ENCODE results near the gene MADD. TPM values are rescaled to one million over a fixed set of nuclear protein-coding genes. Genes with fewer than 3 reads are reported as not detected.

The MADD gene
- total RNA-seq, 1 experiment from 2014 or later: 41.0 TPM

DNA sequence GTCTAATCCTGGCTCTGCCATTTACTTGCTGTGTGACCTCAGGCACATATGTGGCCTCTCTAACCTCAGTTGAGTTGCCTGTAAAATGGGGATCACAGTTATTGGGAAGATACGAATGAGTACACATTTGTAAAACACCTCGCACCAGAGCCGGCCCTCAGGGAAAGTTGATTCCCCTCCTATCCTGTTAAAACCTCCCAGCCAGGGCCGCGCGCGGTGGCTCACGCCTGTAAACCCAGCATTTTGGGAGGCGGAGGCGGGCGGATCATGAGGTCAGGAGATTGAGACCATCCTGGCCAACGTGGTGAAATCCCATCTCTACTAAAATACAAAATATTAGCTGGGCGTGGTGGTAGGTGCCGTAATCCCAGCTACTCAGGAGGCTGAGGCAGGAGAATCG, 90.4 kb downstream of the MADD start:
- Histone ChIP-seq H4K8ac (replicated peaks; ENCODE audit: insufficient read length, low read depth, low read length) (no peak overlapping the region), H3K23me2 (ENCODE audit: insufficient read length, low read depth, low read length, poor library complexity, severe bottlenecking) (no peaks in the 10 kb centered on the region), H3T11ph (ENCODE audit: low read length) (no peak overlapping the region), H3K4me2 (ENCODE audit: insufficient read depth, insufficient read length, low read length) (no peak overlapping the region), H3K9ac (ENCODE audit: extremely low read depth, insufficient read length, low read length) (no peak overlapping the region), H3K18ac (ENCODE audit: insufficient read length, low read depth, low read length) (no peak overlapping the region), H3K27me3 (ENCODE audit: insufficient read depth, low read length) (no peaks in the 10 kb centered on the region), H2BK5ac (ENCODE audit: insufficient read length, low read length) (no peak overlapping the region), H2BK20ac (ENCODE audit: low read depth, low read length, poor library complexity, severe bottlenecking) (no peak overlapping the region), H3K27ac (ENCODE audit: insufficient read length, low read depth, low read length) (no peak overlapping the region), H3K4ac (ENCODE audit: low read depth, low read length) (no peak overlapping the region), H3K23ac (ENCODE audit: insufficient read length, low read depth, low read length) (no peak overlapping the region), H3K9me3 (ENCODE audit: control insufficient read depth, low read depth, low read length) (no peaks in the 10 kb centered on the region), H3K4me1 (ENCODE audit: insufficient read depth, low read length) (no peaks in the 10 kb centered on the region), H4K20me1 (ENCODE audit: control insufficient read depth, insufficient read depth, insufficient read length) (peaks cover 2% of the 10 kb centered on the region), H2BK12ac (ENCODE audit: insufficient read length, low read depth, low read length) (no peak overlapping the region), H3K56ac (ENCODE audit: insufficient read length, low read depth, low read length) (no peak overlapping the region), H3K79me1 (ENCODE audit: insufficient read depth, low read depth, low read length, poor library complexity, severe bottlenecking) (no peaks in the 10 kb centered on the region), H2AFZ (ENCODE audit: low read length) (no peak overlapping the region), H4K91ac (ENCODE audit: insufficient read length, low read depth, low read length) (no peak overlapping the region), H4K5ac (ENCODE audit: insufficient read length, low read depth, low read length) (no peak overlapping the region), H2BK15ac (ENCODE audit: low read depth, low read length) (no peak overlapping the region), H3K79me2 (ENCODE audit: insufficient read depth, low read length) (no peaks in the 10 kb centered on the region), H3K14ac (ENCODE audit: insufficient read depth, low read length) (no peak overlapping the region), H2BK120ac (ENCODE audit: low read depth, low read length, poor library complexity, severe bottlenecking) (no peak overlapping the region), H2AK5ac (ENCODE audit: insufficient read length, low read length) (no peak overlapping the region)
- Mint-ChIP-seq H3K4me1 (peaks cover 3% of the 10 kb centered on the region in 2 experiments; a peak in 3 of 4 replicates), H3K27me3 (ENCODE audit: low read depth) (no peaks in the 10 kb centered on the region), H3K9me3 (no peaks in the 10 kb centered on the region), H3K36me3 (ENCODE audit: insufficient read depth in 1 of 3, low read depth in 3 of 3) (no peaks in the 10 kb centered on the region), H3K4me3 (no peak overlapping the region), H3K27ac (no peak overlapping the region)
- TF ChIP-seq, protein P1, sequence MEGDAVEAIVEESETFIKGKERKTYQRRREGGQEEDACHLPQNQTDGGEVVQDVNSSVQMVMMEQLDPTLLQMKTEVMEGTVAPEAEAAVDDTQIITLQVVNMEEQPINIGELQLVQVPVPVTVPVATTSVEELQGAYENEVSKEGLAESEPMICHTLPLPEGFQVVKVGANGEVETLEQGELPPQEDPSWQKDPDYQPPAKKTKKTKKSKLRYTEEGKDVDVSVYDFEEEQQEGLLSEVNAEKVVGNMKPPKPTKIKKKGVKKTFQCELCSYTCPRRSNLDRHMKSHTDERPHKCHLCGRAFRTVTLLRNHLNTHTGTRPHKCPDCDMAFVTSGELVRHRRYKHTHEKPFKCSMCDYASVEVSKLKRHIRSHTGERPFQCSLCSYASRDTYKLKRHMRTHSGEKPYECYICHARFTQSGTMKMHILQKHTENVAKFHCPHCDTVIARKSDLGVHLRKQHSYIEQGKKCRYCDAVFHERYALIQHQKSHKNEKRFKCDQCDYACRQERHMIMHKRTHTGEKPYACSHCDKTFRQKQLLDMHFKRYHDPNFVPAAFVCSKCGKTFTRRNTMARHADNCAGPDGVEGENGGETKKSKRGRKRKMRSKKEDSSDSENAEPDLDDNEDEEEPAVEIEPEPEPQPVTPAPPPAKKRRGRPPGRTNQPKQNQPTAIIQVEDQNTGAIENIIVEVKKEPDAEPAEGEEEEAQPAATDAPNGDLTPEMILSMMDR (conservative IDR thresholded peaks at IDR 0.05): no peak
- WGBS (ENCODE audit: extremely low coverage, insufficient read length, low lambda C conversion rate): no CpG with 5 or more reads among the region's 15 CpGs
- no peak for DNase-seq
